Mesendoderm (in vitro differentiated cells): ENCODE measurements around the gene IL10.

Experiments
- DNase-seq: peaks from one replicate; pipeline ENCODE4 v3.0.0; 2013
- H2AK5ac ChIP-seq: 2 replicates; pipeline ENCODE4 v1.6.1; 2013; ENCODE audit warnings: low read length, inconsistent platforms
- H2BK120ac ChIP-seq: 2 replicates; pipeline ENCODE4 v1.6.1; 2013; ENCODE audit warnings: low read depth, mild to moderate bottlenecking, low read length, moderate library complexity, mixed read lengths
- H2BK15ac ChIP-seq: replicated peaks from 2 replicates; pipeline ENCODE4 v1.6.1; 2013; ENCODE audit warnings: low read depth, mild to moderate bottlenecking, moderate library complexity
- H2BK5ac ChIP-seq: 2 replicates; pipeline ENCODE4 v1.6.1; 2013; ENCODE audit warnings: low read length, inconsistent platforms
- H3K18ac ChIP-seq: 2 replicates; pipeline ENCODE4 v1.6.1; 2013; ENCODE audit warnings: mild to moderate bottlenecking, low read length, mixed read lengths
- H3K23ac ChIP-seq: one replicate; pipeline ENCODE4 v1.6.1; 2013; ENCODE audit warnings: low read length
- H3K27ac ChIP-seq: 2 replicates; pipeline ENCODE4 v1.5.1; 2013; ENCODE audit warnings: low read depth, mild to moderate bottlenecking, inconsistent platforms, low read length, moderate library complexity
- H3K27me3 ChIP-seq: 2 replicates; pipeline ENCODE4 v1.6.1; 2013; ENCODE audit warnings: low read length, control low read depth, mild to moderate bottlenecking, inconsistent platforms; ENCODE audit not compliant: insufficient read depth, poor library complexity
- H3K36me3 ChIP-seq: 2 replicates; pipeline ENCODE4 v1.6.1; 2013; ENCODE audit warnings: low read length, inconsistent platforms; ENCODE audit not compliant: control insufficient read depth, insufficient read depth
- H3K4ac ChIP-seq: one replicate; pipeline ENCODE4 v1.6.1; 2013; ENCODE audit warnings: low read depth, mild to moderate bottlenecking, low read length, moderate library complexity
- H3K4me1 ChIP-seq: 2 replicates; pipeline ENCODE4 v1.6.1; 2013; ENCODE audit warnings: low read depth, low read length, inconsistent platforms; ENCODE audit not compliant: control insufficient read depth
- H3K4me2 ChIP-seq: 2 replicates; pipeline ENCODE4 v1.6.1; 2013; ENCODE audit warnings: low read length
- H3K4me3 ChIP-seq: 2 replicates; pipeline ENCODE4 v1.5.1; 2013; ENCODE audit warnings: mild to moderate bottlenecking, low read length
- H3K56ac ChIP-seq: one replicate; pipeline ENCODE4 v1.6.1; 2013; ENCODE audit warnings: low read length
- H3K79me1 ChIP-seq: 2 replicates; pipeline ENCODE4 v1.6.1; 2013; ENCODE audit warnings: low read length, inconsistent platforms
- H3K79me2 ChIP-seq: 2 replicates; pipeline ENCODE4 v1.6.1; 2013; ENCODE audit warnings: mild to moderate bottlenecking, low read length; ENCODE audit not compliant: control insufficient read depth, insufficient read depth
- H3K9ac ChIP-seq: 2 replicates; pipeline ENCODE4 v1.6.1; 2013; ENCODE audit warnings: low read length, inconsistent platforms
- H4K5ac ChIP-seq: one replicate; pipeline ENCODE4 v1.6.1; 2013; ENCODE audit warnings: low read length
- H4K8ac ChIP-seq: one replicate; pipeline ENCODE4 v1.6.1; 2013; ENCODE audit warnings: low read depth, mild to moderate bottlenecking, control low read depth, low read length, moderate library complexity
- WGBS: extraction: QIAGEN DNeasy Blood & Tissue Kit; methylation state at CpG from one replicate; pipeline ENCODE4 v1.1.7; 2013; ENCODE audit warnings: low lambda C conversion rate, missing lambda C conversion rate; ENCODE audit not compliant: insufficient coverage; ENCODE audit errors: extremely low coverage; 5-methylcytosine and 5-hydroxymethylcytosine counted together

Gene IL10

DNA sequence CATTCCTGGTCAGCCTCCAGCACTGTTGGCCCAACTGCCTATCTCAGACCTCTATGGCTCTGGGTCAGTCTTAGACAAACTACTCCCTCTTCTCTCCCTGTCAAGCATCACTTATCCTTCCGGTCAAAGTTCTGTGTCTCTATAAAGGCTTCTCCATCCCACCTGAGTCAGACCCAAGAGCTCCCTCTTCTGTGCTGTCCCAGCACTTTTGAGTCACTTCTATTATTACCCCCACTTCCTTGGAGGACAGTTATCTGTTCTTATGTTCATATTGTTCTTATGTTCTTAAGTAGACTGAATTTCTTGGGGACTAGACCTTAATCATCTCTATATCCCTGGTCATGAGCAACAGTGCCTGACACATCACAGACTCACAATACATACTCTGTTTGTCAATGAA lies 29.2 kb upstream of the IL10 start:
- H3K79me2 ChIP-seq: no peaks in the 10 kb centered on the region
- H3K27me3 ChIP-seq: no peaks in the 10 kb centered on the region
- H3K9ac ChIP-seq: no peak overlapping the region
- no peak overlapping the region for H4K5ac ChIP-seq
- no peak overlapping the region for H3K4me3 ChIP-seq
- no peak overlapping the region for H2BK5ac ChIP-seq
- no peak overlapping the region for H2BK120ac ChIP-seq
- H3K27ac ChIP-seq: no peak overlapping the region
- H3K4me1 ChIP-seq: no peaks in the 10 kb centered on the region
- H3K79me1 ChIP-seq: no peaks in the 10 kb centered on the region
- no peak overlapping the region for H2BK15ac ChIP-seq
- H3K4me2 ChIP-seq: no peak overlapping the region
- DNase-seq: peak; percentile 17
- H2AK5ac ChIP-seq: no peak overlapping the region
- H3K4ac ChIP-seq: no peak overlapping the region
- H3K23ac ChIP-seq: no peak overlapping the region
- H3K36me3 ChIP-seq: no peaks in the 10 kb centered on the region
- H3K56ac ChIP-seq: no peak overlapping the region
- no CpG with 5 or more reads among the region's 1 CpG for WGBS
- no peak overlapping the region for H4K8ac ChIP-seq
- no peak overlapping the region for H3K18ac ChIP-seq

DNA sequence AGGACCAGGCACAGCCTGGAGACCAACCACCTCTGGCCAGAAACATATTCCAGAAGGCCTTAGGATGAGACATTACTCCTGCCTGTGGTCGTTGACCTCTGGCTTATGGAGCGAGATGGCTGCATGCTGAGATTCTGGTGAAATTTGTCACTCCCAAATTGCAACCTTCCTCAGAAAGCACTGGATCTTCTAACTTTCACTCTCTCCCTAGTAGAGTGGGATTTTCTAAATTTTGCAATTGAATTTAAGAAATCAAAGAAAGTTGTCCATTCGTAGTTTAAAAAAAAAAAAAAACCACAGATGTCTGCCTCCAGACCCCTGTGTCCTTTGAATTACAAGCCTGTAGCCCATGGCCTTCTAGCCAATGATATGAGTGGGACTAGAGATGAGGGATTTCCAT lies 28.6 kb upstream of the IL10 start:
- Histone ChIP-seq H3K79me1 (no peaks in the 10 kb centered on the region), H3K27me3 (no peaks in the 10 kb centered on the region), H3K4me2 (no peak overlapping the region), H4K5ac (no peak overlapping the region), H3K4me1 (no peaks in the 10 kb centered on the region), H3K4me3 (no peak overlapping the region), H2BK15ac (no peak overlapping the region), H3K9ac (no peak overlapping the region), H3K79me2 (no peaks in the 10 kb centered on the region), H2BK120ac (no peak overlapping the region), H2AK5ac (no peak overlapping the region), H3K36me3 (no peaks in the 10 kb centered on the region), H3K23ac (no peak overlapping the region), H3K27ac (no peak overlapping the region), H3K4ac (no peak overlapping the region), H2BK5ac (no peak overlapping the region), H3K56ac (no peak overlapping the region), H4K8ac (no peak overlapping the region), H3K18ac (no peak overlapping the region)
- no CpG with 5 or more reads among the region's 3 CpGs for WGBS
- DNase-seq: no peak

DNA sequence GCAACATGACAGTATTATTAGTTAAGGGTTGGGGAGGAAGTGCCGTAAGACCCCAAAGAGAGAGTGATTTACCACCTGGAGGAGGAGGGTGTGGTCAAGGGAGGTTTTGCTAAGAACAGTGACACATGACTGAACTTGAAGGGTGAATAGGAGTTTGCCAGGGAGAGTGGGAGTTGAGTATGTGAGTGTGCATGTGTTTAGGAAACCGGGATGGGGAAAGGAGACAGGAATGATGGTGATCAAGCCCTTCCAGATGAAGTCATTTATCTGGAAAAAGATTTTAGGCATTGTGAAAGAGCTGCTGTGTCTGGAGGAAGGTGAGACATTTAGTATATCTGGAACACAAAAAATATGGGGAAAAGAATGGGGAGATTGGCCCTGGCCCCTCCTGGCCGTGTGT lies 28.1 kb upstream of the IL10 start:
- H3K4ac ChIP-seq: no peak overlapping the region
- no peaks in the 10 kb centered on the region for H3K79me2 ChIP-seq
- no peak overlapping the region for H2BK120ac ChIP-seq
- no peak overlapping the region for H3K9ac ChIP-seq
- no peak overlapping the region for H2AK5ac ChIP-seq
- H3K79me1 ChIP-seq: no peaks in the 10 kb centered on the region
- no peak overlapping the region for H3K27ac ChIP-seq
- no peak overlapping the region for H3K4me2 ChIP-seq
- H2BK5ac ChIP-seq: no peak overlapping the region
- H3K27me3 ChIP-seq: no peaks in the 10 kb centered on the region
- H3K56ac ChIP-seq: no peak overlapping the region
- no peaks in the 10 kb centered on the region for H3K4me1 ChIP-seq
- H3K4me3 ChIP-seq: no peak overlapping the region
- WGBS: no CpG with 5 or more reads among the region's 3 CpGs
- H3K36me3 ChIP-seq: no peaks in the 10 kb centered on the region
- no peak overlapping the region for H4K8ac ChIP-seq
- DNase-seq: no peak
- no peak overlapping the region for H3K23ac ChIP-seq
- H4K5ac ChIP-seq: no peak overlapping the region
- no peak overlapping the region for H2BK15ac ChIP-seq
- H3K18ac ChIP-seq: no peak overlapping the region

DNA sequence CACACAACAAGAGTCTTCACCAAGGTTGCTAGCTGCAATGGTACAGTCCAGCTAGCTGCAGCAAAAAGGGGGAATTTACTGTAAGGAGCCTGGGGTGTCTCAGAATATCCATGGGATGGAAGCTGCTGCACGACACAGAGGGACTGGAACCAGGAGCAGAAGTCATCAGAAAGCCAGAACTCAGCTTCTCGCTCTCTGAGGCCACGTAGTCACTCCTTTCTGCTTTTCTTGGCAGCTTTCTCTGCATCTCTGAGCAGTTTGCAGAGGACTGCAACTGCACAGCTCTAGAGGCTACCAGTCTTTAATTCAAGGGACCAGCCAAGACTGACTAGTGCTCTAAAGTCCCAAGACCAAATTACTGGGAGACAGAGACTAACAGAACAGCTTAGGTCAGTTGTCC lies 27.0 kb upstream of the IL10 start:
- Histone ChIP-seq H3K4me3 (no peak overlapping the region), H3K4me2 (no peak overlapping the region)
- WGBS: no CpG with 5 or more reads among the region's 3 CpGs

DNA sequence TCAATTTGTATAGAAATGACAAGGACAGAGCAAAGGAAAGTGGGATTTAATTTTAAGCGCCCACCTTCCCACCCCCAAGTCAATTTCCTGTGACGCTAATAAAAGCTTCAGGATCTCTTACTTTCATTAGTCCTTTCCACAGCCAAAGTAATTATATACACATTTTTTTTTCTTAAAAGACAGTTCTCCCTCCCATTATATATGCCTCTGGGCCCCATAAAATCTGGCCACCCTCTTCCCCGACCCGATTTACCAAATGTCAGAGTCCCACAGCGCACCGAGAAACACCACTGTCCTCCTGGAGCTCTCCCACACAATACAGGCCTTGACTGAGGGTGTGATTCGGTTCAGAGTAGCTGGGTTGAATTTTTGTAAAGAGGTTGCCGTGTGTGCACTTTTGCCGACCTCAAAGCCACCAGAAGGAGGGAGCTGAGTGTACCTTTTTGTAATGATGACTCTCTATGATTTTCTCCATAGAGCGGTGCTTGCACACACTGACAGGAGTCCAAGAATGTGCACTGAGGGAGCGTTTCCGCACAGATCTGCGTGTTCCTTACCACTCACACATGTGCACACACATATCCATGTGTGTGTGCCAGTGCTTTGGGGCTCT lies 26.2 kb upstream of the IL10 start:
- no peak overlapping the region for H4K8ac ChIP-seq
- no peak overlapping the region for H3K4me2 ChIP-seq
- no peak overlapping the region for H2BK5ac ChIP-seq
- no peak overlapping the region for H3K56ac ChIP-seq
- no peak overlapping the region for H3K18ac ChIP-seq
- H2BK15ac ChIP-seq: no peak overlapping the region
- no peaks in the 10 kb centered on the region for H3K4me1 ChIP-seq
- no peak overlapping the region for H3K4me3 ChIP-seq
- H3K27me3 ChIP-seq: no peaks in the 10 kb centered on the region
- no peaks in the 10 kb centered on the region for H3K79me2 ChIP-seq
- H3K27ac ChIP-seq: no peak overlapping the region
- H3K4ac ChIP-seq: no peak overlapping the region
- no peaks in the 10 kb centered on the region for H3K79me1 ChIP-seq
- H3K23ac ChIP-seq: no peak overlapping the region
- DNase-seq: no peak
- WGBS: no CpG with 5 or more reads among the region's 13 CpGs
- H3K9ac ChIP-seq: no peak overlapping the region
- H2AK5ac ChIP-seq: no peak overlapping the region
- no peak overlapping the region for H4K5ac ChIP-seq
- H3K36me3 ChIP-seq: no peaks in the 10 kb centered on the region
- H2BK120ac ChIP-seq: no peak overlapping the region

More for the DNA sequence above, 27.0 kb upstream of the IL10 start:
- no peak overlapping the region for H4K5ac ChIP-seq
- no peaks in the 10 kb centered on the region for H3K79me2 ChIP-seq
- no peak overlapping the region for H3K4ac ChIP-seq
- H3K27me3 ChIP-seq: no peaks in the 10 kb centered on the region
- H3K4me1 ChIP-seq: no peaks in the 10 kb centered on the region
- no peak overlapping the region for H4K8ac ChIP-seq
- no peaks in the 10 kb centered on the region for H3K36me3 ChIP-seq
- H3K18ac ChIP-seq: no peak overlapping the region
- no peak overlapping the region for H3K27ac ChIP-seq
- H3K23ac ChIP-seq: no peak overlapping the region
- no peaks in the 10 kb centered on the region for H3K79me1 ChIP-seq
- H2AK5ac ChIP-seq: no peak overlapping the region
- H3K56ac ChIP-seq: no peak overlapping the region
- no peak overlapping the region for H2BK120ac ChIP-seq
- no peak overlapping the region for H2BK5ac ChIP-seq
- no peak for DNase-seq
- H2BK15ac ChIP-seq: no peak overlapping the region
- H3K9ac ChIP-seq: no peak overlapping the region
